SU-DHL-6 (cell line): ENCODE measurements around the gene CBLN3.

Experiments used
- H2AFZ ChIP-seq: fragments of 200-600 bp; sonication (generic); 2 replicates; pipeline ENCODE4 v1.6.1; 2014; ENCODE audit warnings: low read depth, mild to moderate bottlenecking, moderate library complexity, mixed read lengths, antibody characterized with exemption, low read length; ENCODE audit not compliant: severe bottlenecking
- H3F3A ChIP-seq: fragments of 200-600 bp; shearing (Covaris generic); 2 replicates; pipeline ENCODE4 v1.6.0; 2016; ENCODE audit warnings: antibody characterized with exemption, mild to moderate bottlenecking; ENCODE audit not compliant: insufficient read depth
- H3K27ac ChIP-seq: fragments of 200-600 bp; sonication (generic); 2 replicates; pipeline ENCODE4 v1.5.1; 2016; ENCODE audit warnings: low read depth, mild to moderate bottlenecking, low read length, moderate library complexity, mixed read lengths
- H3K27me3 ChIP-seq: fragments of 200-600 bp; sonication (generic), shearing (Covaris generic); 2 replicates; pipeline ENCODE4 v1.6.0; 2014; ENCODE audit warnings: mild to moderate bottlenecking, low read length
- H3K36me3 ChIP-seq: fragments of 200-600 bp; sonication (generic); 2 replicates; pipeline ENCODE4 v1.6.1; 2014; ENCODE audit warnings: mild to moderate bottlenecking, low read length, mixed read lengths
- H3K4me2 ChIP-seq: fragments of 300-600, 200-600 bp; shearing (Covaris generic), sonication (generic); 2 replicates; pipeline ENCODE4 v1.6.0; 2014; ENCODE audit warnings: low read length, low read depth, mild to moderate bottlenecking; ENCODE audit not compliant: poor library complexity, severe bottlenecking
- H3K4me3 ChIP-seq: fragments of 200-600 bp; sonication (generic); 2 replicates; pipeline ENCODE4 v1.5.1; 2014; ENCODE audit warnings: antibody characterized with exemption, low read length, mild to moderate bottlenecking, mixed read lengths; ENCODE audit not compliant: insufficient read depth, poor library complexity, severe bottlenecking
- H3K79me2 ChIP-seq: fragments of 200-600 bp; sonication (generic); 2 replicates; pipeline ENCODE4 v1.6.1; 2014; ENCODE audit warnings: mild to moderate bottlenecking, low read length, moderate library complexity; ENCODE audit not compliant: insufficient read depth
- H3K9ac ChIP-seq: fragments of 200-600 bp; sonication (generic); 2 replicates; pipeline ENCODE4 v1.7.0; 2014; ENCODE audit warnings: mild to moderate bottlenecking, low read length
- H3K9me2 ChIP-seq: fragments of 200-600 bp; sonication (generic); replicated peaks from 2 replicates; pipeline ENCODE4 v1.6.1; 2014; ENCODE audit warnings: low read length; ENCODE audit not compliant: insufficient read depth
- H3K9me3 ChIP-seq: fragments of 200-600 bp; sonication (generic); 2 replicates; pipeline ENCODE4 v1.6.1; 2014; ENCODE audit warnings: low read length, mixed read lengths; ENCODE audit not compliant: insufficient read depth
- H4K20me1 ChIP-seq: fragments of 200-600 bp; sonication (generic); 2 replicates; pipeline ENCODE4 v1.6.1; 2014; ENCODE audit warnings: low read depth, mild to moderate bottlenecking, antibody characterized with exemption, low read length, moderate library complexity, mixed read lengths
- CTCF ChIP-seq: fragments of 200-600 bp; sonication (generic); IDR thresholded peaks from one replicate; pipeline ENCODE4 v1.5.1; 2017; ENCODE audit warnings: antibody characterized with exemption, mild to moderate bottlenecking, low read length, moderate library complexity; ENCODE audit not compliant: insufficient read depth, poor library complexity, severe bottlenecking
- EZH2phosphoT487 ChIP-seq: fragments of 200-600 bp; sonication (generic), shearing (Covaris generic); conservative IDR thresholded peaks from 2 replicates; pipeline ENCODE4 v1.6.1; 2018; ENCODE audit warnings: mild to moderate bottlenecking, antibody characterized with exemption, low read length, moderate library complexity, mixed read lengths

CBLN3 gene

DNA sequence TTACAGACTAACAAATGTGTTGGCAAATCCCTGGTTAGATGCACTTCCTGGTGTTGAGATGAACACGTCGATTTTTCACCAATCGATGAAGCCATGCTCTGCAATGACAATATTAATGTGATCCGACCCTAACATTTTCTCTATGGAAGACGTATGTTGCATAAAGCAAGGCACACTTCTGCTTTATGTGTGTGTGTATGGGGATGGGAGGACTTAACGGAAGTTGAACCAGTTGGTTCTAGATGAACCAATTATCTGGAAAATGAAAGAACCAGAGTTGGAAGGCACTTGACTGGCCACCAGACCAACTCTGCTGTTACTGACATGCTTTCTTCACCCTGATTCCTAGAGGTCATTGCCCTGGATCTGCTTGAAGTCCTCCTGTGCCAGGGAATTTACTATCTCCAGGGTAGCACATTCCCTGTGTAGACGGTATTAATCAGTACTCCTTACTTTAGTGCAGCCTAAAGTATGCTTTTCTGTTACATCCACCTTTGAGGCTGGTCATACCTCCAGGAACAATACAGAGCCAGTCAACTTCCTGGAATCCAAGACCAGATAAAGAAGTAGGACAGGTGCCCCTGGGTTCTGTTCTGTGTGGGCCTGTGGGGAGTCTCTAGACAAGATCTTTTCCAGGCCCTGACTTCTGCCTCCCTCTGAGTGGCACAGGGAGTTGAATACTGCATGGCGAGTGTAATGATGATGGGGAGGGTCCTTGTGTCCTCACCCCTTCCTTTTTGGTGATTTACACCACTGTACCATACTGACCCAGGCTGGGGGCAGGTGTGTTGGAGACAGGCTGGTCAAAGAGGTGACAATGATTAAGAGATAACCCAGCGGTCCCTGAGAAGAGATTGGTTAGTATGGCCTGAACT lies 9.0 kb upstream of the CBLN3 start:
- Histone ChIP-seq H3F3A (0 out of 2 replicates have a peak, but pooled peaks cover 6% of the 10 kb centered on the region), H3K79me2 (peaks cover 12% of the 10 kb centered on the region), H4K20me1 (no peaks in the 10 kb centered on the region), H3K9me2 (no peaks in the 10 kb centered on the region), H3K27ac (no peak overlapping the region), H2AFZ (no peak overlapping the region), H3K4me3 (no peak overlapping the region), H3K4me2 (no peak overlapping the region), H3K36me3 (no peaks in the 10 kb centered on the region), H3K9me3 (no peaks in the 10 kb centered on the region), H3K9ac (no peak overlapping the region), H3K27me3 (no peaks in the 10 kb centered on the region)
- no peak for TF ChIP-seq CTCF
- no peak for TF ChIP-seq EZH2phosphoT487

GRCh38 chr14:24437736-24438067 lies 8.2 kb upstream of the CBLN3 start:
- no peak overlapping the region for H2AFZ ChIP-seq
- no peaks in the 10 kb centered on the region for H3K27me3 ChIP-seq
- H3F3A ChIP-seq, result 0 out of 2 replicates have a peak, but pooled peaks cover 6% of the 10 kb centered on the region
- no peak overlapping the region for H3K27ac ChIP-seq
- no peak overlapping the region for H3K9ac ChIP-seq
- no peaks in the 10 kb centered on the region for H3K9me2 ChIP-seq
- no peaks in the 10 kb centered on the region for H3K36me3 ChIP-seq
- TF ChIP-seq EZH2phosphoT487 (no peak), CTCF (no peak)
- H4K20me1 ChIP-seq, result no peaks in the 10 kb centered on the region
- no peak overlapping the region for H3K4me3 ChIP-seq
- H3K4me2 ChIP-seq, result no peak overlapping the region
- H3K9me3 ChIP-seq, result no peaks in the 10 kb centered on the region
- peaks cover 7% of the 10 kb centered on the region for H3K79me2 ChIP-seq

GRCh38 chr14:24437020-24437735 lies 7.7 kb upstream of the CBLN3 start:
- H3K9me3 ChIP-seq, result no peaks in the 10 kb centered on the region
- no peak overlapping the region for H2AFZ ChIP-seq
- no peak overlapping the region for H3K27ac ChIP-seq
- H3K9ac ChIP-seq, result no peak overlapping the region
- H3K36me3 ChIP-seq, result no peaks in the 10 kb centered on the region
- TF ChIP-seq CTCF, result peak; percentile 8
- no peak for TF ChIP-seq EZH2phosphoT487
- H3K79me2 ChIP-seq, result peaks cover 7% of the 10 kb centered on the region
- H4K20me1 ChIP-seq, result no peaks in the 10 kb centered on the region
- no peaks in the 10 kb centered on the region for H3K9me2 ChIP-seq
- H3F3A ChIP-seq, result 0 out of 2 replicates have a peak, but pooled peaks cover 6% of the 10 kb centered on the region
- H3K4me3 ChIP-seq, result no peak overlapping the region
- H3K4me2 ChIP-seq, result no peak overlapping the region
- H3K27me3 ChIP-seq, result no peaks in the 10 kb centered on the region
